ENCODE measurements around the gene KPNA6. TPM values are rescaled to one million over a fixed set of nuclear protein-coding genes. Genes with fewer than 3 reads are reported as not detected.

KPNA6 gene
- total RNA-seq, 1 donor: 17.2 TPM

GRCh38 chr1:32208469-32208868, 100.6 kb downstream of the KPNA6 start:
- no peak for DNase-seq (ENCODE audit: low read depth in 2 of 3, low spot score in 2 of 3)

- DNase-seq (ENCODE audit: low read depth in 2 of 3, low spot score in 2 of 3): no peak
Observed at GRCh38 chr1:32208891-32209328, 101.1 kb downstream of the KPNA6 start, which contains the start of gene DCDC2B. Gene DCDC2B (plus strand): TSS chr1:32209089. CDS start chr1:32209094, 5 bp downstream.

- DNase-seq (ENCODE audit: low read depth in 2 of 3, low spot score in 2 of 3): peak in 2 of 3 donors; percentile 50 to 72
Observed at GRCh38 chr1:32215629-32216480, 108.0 kb downstream of the KPNA6 start.

- no peak for DNase-seq (ENCODE audit: low read depth in 2 of 3, low spot score in 2 of 3)
Observed at GRCh38 chr1:32216566-32216965, 108.7 kb downstream of the KPNA6 start.

GRCh38 chr1:32219022-32219421, 111.2 kb downstream of the KPNA6 start:
- DNase-seq (ENCODE audit: low read depth in 2 of 3, low spot score in 2 of 3): no peak

GRCh38 chr1:32220746-32221580, 113.1 kb downstream of the KPNA6 start:
- DNase-seq (ENCODE audit: low read depth in 2 of 3, low spot score in 2 of 3): no peak

GRCh38 chr1:32221581-32221979, 113.7 kb downstream of the KPNA6 start:
- no peak for DNase-seq (ENCODE audit: low read depth in 2 of 3, low spot score in 2 of 3)

- peak; percentile 72 to 97 (median 95) for DNase-seq (ENCODE audit: low read depth in 2 of 3, low spot score in 2 of 3)
Observed at GRCh38 chr1:32221980-32222755, 114.3 kb downstream of the KPNA6 start, which contains the start of the genes EIF3I and TMEM234. Gene EIF3I (plus strand): TSS chr1:32222407. CDS start chr1:32222442, 35 bp downstream. Gene TMEM234 (minus strand): TSS chr1:32222353. CDS start chr1:32222322, 31 bp downstream.

GRCh38 chr1:32223683-32224082, 115.8 kb downstream of the KPNA6 start:
- DNase-seq (ENCODE audit: low read depth in 2 of 3, low spot score in 2 of 3): no peak

GRCh38 chr1:32224285-32224684, 116.4 kb downstream of the KPNA6 start:
- no peak for DNase-seq (ENCODE audit: low read depth in 2 of 3, low spot score in 2 of 3)

Small RNA genes within 50 kb of the gene (small RNA-seq; reads per million reads assigned to genes)
- not detected for gene MIR5585
- not detected for gene RF00017

Other genes starting within 250 kb of the KPNA6 start
- 62.5 TPM for gene PTP4A2, start 169.7 kb upstream of the KPNA6 start, total RNA-seq
- 79.2 TPM for gene KHDRBS1, start 94.2 kb upstream of the KPNA6 start, total RNA-seq
- 17.5 TPM for gene TMEM39B, start 35.1 kb upstream of the KPNA6 start, total RNA-seq
- gene TXLNA, start 71.6 kb downstream of the KPNA6 start, total RNA-seq: 48.5 TPM
- 18.0 TPM for gene CCDC28B, start 92.5 kb downstream of the KPNA6 start, total RNA-seq
- 1.3 TPM for gene IQCC, start 97.6 kb downstream of the KPNA6 start, total RNA-seq
- gene DCDC2B, start 101.0 kb downstream of the KPNA6 start, total RNA-seq: under 0.01 TPM
- 28.8 TPM for gene TMEM234, start 114.3 kb downstream of the KPNA6 start, total RNA-seq
- 292 TPM for gene EIF3I, start 114.4 kb downstream of the KPNA6 start, total RNA-seq
- under 0.01 TPM for gene FAM167B, start 139.2 kb downstream of the KPNA6 start, total RNA-seq
- 3.5 TPM for gene LCK, start 143.2 kb downstream of the KPNA6 start, total RNA-seq
- 65.7 TPM for gene HDAC1, start 184.0 kb downstream of the KPNA6 start, total RNA-seq
- gene MARCKSL1, start 228.2 kb downstream of the KPNA6 start, total RNA-seq: 34.5 TPM

Data from hematopoietic multipotent progenitor cell (in vitro differentiated cells).